Caco-2 (cell line): Measurements from ENCODE around the gene LGALS16. TPM values are rescaled to one million over a fixed set of nuclear protein-coding genes. Genes with fewer than 3 reads are reported as not detected.

ENCODE experiments used
- BruUV-seq: library from RNA; stranded (reverse); fragments of 400-500 nt; replicated peaks from 2 replicates; lab custom pipeline; 2021; lab: Mats Ljungman, UMichigan
- CTCF ChIA-PET: fragments of 300-600 bp; sonication (Branson Sonifier 250); formaldehyde crosslinking; loops from one replicate; lab custom pipeline; 2022; ENCODE audit warnings: antibody characterized with exemption; lab: Charles Lee
- POLR2A ChIA-PET: fragments of 300-600 bp; sonication (Branson Sonifier 250); formaldehyde crosslinking; loops from one replicate; lab custom pipeline; 2022; ENCODE audit warnings: antibody characterized with exemption; lab: Charles Lee
- DNase-seq, 2 experiments: peaks; one replicate each; pipeline versions ENCODE4 v3.0.0 to v3.0.0-alpha.2; 2020 to 2022
- H3K27me3 ChIP-seq: replicated peaks from 2 replicates; pipeline ENCODE4 v1.6.0; 2011; ENCODE audit warnings: low read length; ENCODE audit not compliant: control insufficient read depth, insufficient read depth
- H3K36me3 ChIP-seq: 2 replicates; pipeline ENCODE4 v1.5.1; 2011; ENCODE audit warnings: low read length; ENCODE audit not compliant: control insufficient read depth, insufficient read depth
- H3K4me1 ChIP-seq: fragments of 250-450 bp; sonication (Bioruptor Pico); 2 replicates; pipeline ENCODE4 v1.5.1; 2020; ENCODE audit warnings: mild to moderate bottlenecking
- H3K4me3 ChIP-seq: 2 replicates; pipeline ENCODE4 v1.5.1; 2011; ENCODE audit warnings: low read depth, mild to moderate bottlenecking, control low read depth, low read length
- H3K9me3 ChIP-seq: fragments of 250-450 bp; sonication (Bioruptor Pico); 2 replicates; pipeline ENCODE4 v1.5.1; 2020; ENCODE audit warnings: mild to moderate bottlenecking, moderate library complexity
- H3K27ac Mint-ChIP-seq: one replicate; pipeline ENCODE4 v1.8.0; 2022; ENCODE audit warnings: mixed read lengths; ENCODE audit not compliant: unreplicated experiment
- H3K27me3 Mint-ChIP-seq: one replicate; pipeline ENCODE4 v1.8.0; 2022; ENCODE audit warnings: mixed read lengths; ENCODE audit not compliant: insufficient read depth, unreplicated experiment
- H3K36me3 Mint-ChIP-seq: one replicate; pipeline ENCODE4 v1.8.0; 2022; ENCODE audit warnings: mild to moderate bottlenecking, mixed read lengths; ENCODE audit not compliant: insufficient read depth, unreplicated experiment
- H3K4me1 Mint-ChIP-seq: one replicate; pipeline ENCODE4 v1.8.0; 2022; ENCODE audit warnings: low read depth, mixed read lengths; ENCODE audit not compliant: unreplicated experiment
- H3K4me3 Mint-ChIP-seq: one replicate; pipeline ENCODE4 v1.8.0; 2022; ENCODE audit warnings: mild to moderate bottlenecking, moderate library complexity, mixed read lengths; ENCODE audit not compliant: unreplicated experiment
- H3K9me3 Mint-ChIP-seq: one replicate; pipeline ENCODE4 v1.8.0; 2022; ENCODE audit warnings: mixed read lengths; ENCODE audit not compliant: unreplicated experiment
- CTCF ChIP-seq, 2 experiments: fragments of 200-600 bp in 1 of 2; IDR thresholded peaks; 1 replicate in 1 of 2; 2 replicates in 1 of 2; pipeline versions ENCODE4 v1.5.1 to v1.8.0; 2011 to 2022; ENCODE audit warnings: antibody characterized with exemption in 1 of 2, control low read depth in 1 of 2, inconsistent platforms in 1 of 2, low read depth in 1 of 2, low read length in 1 of 2, mild to moderate bottlenecking in 1 of 2, moderate library complexity in 1 of 2; ENCODE audit not compliant: insufficient read depth in 1 of 2, severe bottlenecking in 1 of 2, unreplicated experiment in 1 of 2
- intact Hi-C: fragments of 100-400 bp; cut with micrococcal nuclease; formaldehyde crosslinking; loops from one replicate; pipeline ENCODE4 v1.10.0; 2022; ENCODE audit not compliant: unreplicated experiment
- total RNA-seq: library from RNA; stranded (reverse); gene quantifications from 2 replicates; pipeline ENCODE4 v1.2.3, GENCODE V29; 2022

The LGALS16 gene
- total RNA-seq, 1 experiment from 2014 or later, result not detected

- Histone ChIP-seq H3K4me1 (no peaks in the 10 kb centered on the region), H3K27me3 (no peaks in the 10 kb centered on the region; the same call in 1 of the 2 replicates), H3K4me3 (no peak overlapping the region), H3K9me3 (no peaks in the 10 kb centered on the region), H3K36me3 (no peaks in the 10 kb centered on the region)
- Mint-ChIP-seq H3K36me3 (no peaks in the 10 kb centered on the region), H3K4me1 (peaks cover 7% of the 10 kb centered on the region), H3K27ac (no peak overlapping the region), H3K4me3 (no peak overlapping the region), H3K27me3 (peaks cover 13% of the 10 kb centered on the region), H3K9me3 (no peaks in the 10 kb centered on the region)
- intact Hi-C loops, result loop anchor here (10.0 kb wide), 1 partner anchor 89 kb away; no protein-coding TSS in a partner anchor
- CTCF ChIA-PET, result no interaction called here
- BruUV-seq, result no TSS peak
- no peak for DNase-seq
- no peak for TF ChIP-seq CTCF (IDR thresholded peaks at IDR 0.05; ENCODE audit: insufficient read depth in 1 of 2, low read depth in 1 of 2, low read length in 1 of 2, severe bottlenecking in 1 of 2, unreplicated experiment in 1 of 2)
- POLR2A ChIA-PET, result no interaction called here
Observed at GRCh38 chr19:39676004-39676403, 20.3 kb downstream of the LGALS16 start.

GRCh38 chr19:39677961-39678889, 22.5 kb downstream of the LGALS16 start:
- ChIA-PET POLR2A (no interaction called here), CTCF (interaction anchor here (0.5 kb wide), 1 partner anchor 127 kb away, joined by 3 read pairs; no protein-coding TSS in a partner anchor)
- TF ChIP-seq CTCF (IDR thresholded peaks at IDR 0.05; ENCODE audit: insufficient read depth in 1 of 2, low read depth in 1 of 2, low read length in 1 of 2, severe bottlenecking in 1 of 2, unreplicated experiment in 1 of 2), result no peak
- no peaks in the 10 kb centered on the region for H3K36me3 Mint-ChIP-seq
- intact Hi-C loops, result loop anchor here (2.0 to 10.0 kb wide), 2 partner anchors 87 to 167 kb away; no protein-coding TSS in a partner anchor
- Histone ChIP-seq H3K4me3 (no peak overlapping the region), H3K36me3 (no peaks in the 10 kb centered on the region), H3K4me1 (no peaks in the 10 kb centered on the region), H3K27me3 (no peaks in the 10 kb centered on the region; the same call in 1 of the 2 replicates), H3K9me3 (no peaks in the 10 kb centered on the region)
- no peaks in the 10 kb centered on the region for H3K4me1 Mint-ChIP-seq
- H3K4me3 Mint-ChIP-seq, result no peak overlapping the region
- no peaks in the 10 kb centered on the region for H3K9me3 Mint-ChIP-seq
- H3K27ac Mint-ChIP-seq, result no peak overlapping the region
- no peak for DNase-seq
- H3K27me3 Mint-ChIP-seq, result peaks cover 11% of the 10 kb centered on the region
- no TSS peak for BruUV-seq

GRCh38 chr19:39679056-39679790, 23.5 kb downstream of the LGALS16 start:
- H3K36me3 ChIP-seq, result no peaks in the 10 kb centered on the region
- ChIA-PET CTCF (no interaction called here), POLR2A (no interaction called here)
- Mint-ChIP-seq H3K4me3 (no peak overlapping the region), H3K4me1 (no peaks in the 10 kb centered on the region), H3K9me3 (no peaks in the 10 kb centered on the region), H3K27me3 (peaks cover 11% of the 10 kb centered on the region), H3K27ac (no peak overlapping the region), H3K36me3 (no peaks in the 10 kb centered on the region)
- no peaks in the 10 kb centered on the region for H3K27me3 ChIP-seq
- no peaks in the 10 kb centered on the region for H3K4me1 ChIP-seq
- no peak for TF ChIP-seq CTCF (IDR thresholded peaks at IDR 0.05; ENCODE audit: insufficient read depth in 1 of 2, low read depth in 1 of 2, low read length in 1 of 2, severe bottlenecking in 1 of 2, unreplicated experiment in 1 of 2)
- intact Hi-C loops, result loop anchor here (2.0 to 10.0 kb wide), 2 partner anchors 86 to 166 kb away; no protein-coding TSS in a partner anchor
- no TSS peak for BruUV-seq
- no peaks in the 10 kb centered on the region for H3K9me3 ChIP-seq
- no peak overlapping the region for H3K4me3 ChIP-seq
- DNase-seq, result no peak
